ENCODE measurements around the gene FARS2.

DNA sequence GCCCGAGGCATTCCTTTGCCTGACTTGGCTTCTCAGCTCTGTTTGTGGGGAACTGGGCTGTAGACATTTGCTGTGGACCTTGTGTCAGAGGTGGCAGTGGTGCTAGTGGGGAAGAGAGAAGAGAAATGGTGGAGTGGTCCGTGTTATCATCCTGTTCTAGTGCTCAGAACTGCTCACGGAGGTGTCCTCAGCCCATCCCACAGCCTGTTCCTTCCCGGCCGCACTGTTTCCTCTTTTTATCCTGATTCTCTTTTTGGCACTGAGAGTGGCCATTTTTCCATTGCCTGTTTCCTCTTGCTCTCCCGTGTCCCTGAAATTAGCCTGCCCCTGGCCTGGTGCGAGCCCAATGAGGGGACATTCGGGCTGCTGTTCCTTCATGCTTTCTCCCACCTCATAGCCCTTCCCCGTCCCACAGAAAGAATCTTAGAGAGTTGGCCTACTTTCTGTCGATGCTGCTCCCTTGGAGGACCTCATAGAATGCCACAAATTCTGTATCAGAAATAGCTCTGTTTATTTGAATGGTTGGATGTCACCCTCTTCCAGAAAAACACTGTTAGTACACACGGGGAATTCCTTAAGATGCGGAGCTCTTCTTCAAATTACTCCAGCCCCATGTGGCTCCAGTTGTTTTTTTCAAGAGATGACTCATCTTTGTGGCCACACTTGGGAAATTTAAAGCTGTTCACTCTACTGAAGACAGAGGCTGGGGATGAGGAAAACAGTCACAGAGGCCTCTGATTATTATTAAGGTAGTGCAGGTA is 26.1 kb downstream of the FARS2 start:
- TF ChIP-seq MTA3 (CRISPR knock-in tag; IDR thresholded peaks at IDR 0.05) (no peak), ZNF549 (CRISPR knock-in tag; IDR thresholded peaks at IDR 0.05) (no peak), PCBP1 (IDR thresholded peaks at IDR 0.05; ENCODE audit: borderline replicate concordance, low read depth, low read length) (no peak), PHF20 (CRISPR knock-in tag; IDR thresholded peaks at IDR 0.05) (no peak), ZNF577 (CRISPR knock-in tag; IDR thresholded peaks at IDR 0.05; ENCODE audit: borderline replicate concordance, low read depth) (no peak), ZNF644 (CRISPR knock-in tag; IDR thresholded peaks at IDR 0.05; ENCODE audit: low read depth) (no peak)
- TF ChIP-seq, protein P1, sequence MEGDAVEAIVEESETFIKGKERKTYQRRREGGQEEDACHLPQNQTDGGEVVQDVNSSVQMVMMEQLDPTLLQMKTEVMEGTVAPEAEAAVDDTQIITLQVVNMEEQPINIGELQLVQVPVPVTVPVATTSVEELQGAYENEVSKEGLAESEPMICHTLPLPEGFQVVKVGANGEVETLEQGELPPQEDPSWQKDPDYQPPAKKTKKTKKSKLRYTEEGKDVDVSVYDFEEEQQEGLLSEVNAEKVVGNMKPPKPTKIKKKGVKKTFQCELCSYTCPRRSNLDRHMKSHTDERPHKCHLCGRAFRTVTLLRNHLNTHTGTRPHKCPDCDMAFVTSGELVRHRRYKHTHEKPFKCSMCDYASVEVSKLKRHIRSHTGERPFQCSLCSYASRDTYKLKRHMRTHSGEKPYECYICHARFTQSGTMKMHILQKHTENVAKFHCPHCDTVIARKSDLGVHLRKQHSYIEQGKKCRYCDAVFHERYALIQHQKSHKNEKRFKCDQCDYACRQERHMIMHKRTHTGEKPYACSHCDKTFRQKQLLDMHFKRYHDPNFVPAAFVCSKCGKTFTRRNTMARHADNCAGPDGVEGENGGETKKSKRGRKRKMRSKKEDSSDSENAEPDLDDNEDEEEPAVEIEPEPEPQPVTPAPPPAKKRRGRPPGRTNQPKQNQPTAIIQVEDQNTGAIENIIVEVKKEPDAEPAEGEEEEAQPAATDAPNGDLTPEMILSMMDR (CRISPR knock-in tag; IDR thresholded peaks at IDR 0.05), result no peak

Data from HepG2 (cell line).